Activated CD4-positive, alpha-beta memory T cell treated with anti-CD3 and anti-CD28 coated beads for 36 hours (primary cell): ENCODE data around the gene E4F1. TPM values are rescaled to one million over a fixed set of nuclear protein-coding genes. Genes with fewer than 3 reads are reported as not detected.
A peak's percentile ranks its signal among the peaks of the same experiment; 100 is the strongest.

Experiments used
- CTCF ChIA-PET: fragments of 350-600 bp; sonication (Branson Sonifier 250); formaldehyde crosslinking; loops from one replicate; lab custom pipeline; 2021; ENCODE audit warnings: antibody characterized with exemption, inconsistent platforms; lab: Charles Lee
- POLR2A ChIA-PET: fragments of 350-600 bp; sonication (Branson Sonifier 250); formaldehyde crosslinking; loops from one replicate; lab custom pipeline; 2021; ENCODE audit warnings: antibody characterized with exemption; lab: Charles Lee
- DNase-seq: peaks from one replicate; pipeline ENCODE4 v3.0.0-alpha.2; 2020
- H3K27ac Mint-ChIP-seq: one replicate; pipeline ENCODE4 v1.8.0; 2021; ENCODE audit warnings: mixed read lengths
- H3K27me3 Mint-ChIP-seq: one replicate; pipeline ENCODE4 v1.8.0; 2021; ENCODE audit warnings: mixed read lengths
- H3K36me3 Mint-ChIP-seq: one replicate; pipeline ENCODE4 v1.8.0; 2021; ENCODE audit warnings: mixed read lengths
- H3K4me1 Mint-ChIP-seq: one replicate; pipeline ENCODE4 v1.8.0; 2021; ENCODE audit warnings: low read depth, mixed read lengths
- H3K4me3 Mint-ChIP-seq: one replicate; pipeline ENCODE4 v1.8.0; 2021; ENCODE audit warnings: mild to moderate bottlenecking, mixed read lengths
- H3K9me3 Mint-ChIP-seq: one replicate; pipeline ENCODE4 v1.8.0; 2021; ENCODE audit warnings: mixed read lengths
- intact Hi-C: fragments of 100-400 bp; cut with micrococcal nuclease; formaldehyde crosslinking; loops from one replicate; pipeline ENCODE4 v1.15.1; 2023
- total RNA-seq, 2 experiments: library from RNA; stranded (reverse); gene quantifications; one replicate each; pipeline ENCODE4 v1.2.3, GENCODE V29; 2021

E4F1 gene
- total RNA-seq, 2 experiments from 2014 or later = 19.3 to 19.6 TPM

GRCh38 chr16:2209258-2210008 lies 14.0 kb upstream of the E4F1 start:
- Mint-ChIP-seq H3K27ac (no peak overlapping the region), H3K36me3 (peaks cover 38% of the 10 kb centered on the region), H3K27me3 (no peaks in the 10 kb centered on the region), H3K4me3 (no peak overlapping the region), H3K4me1 (peaks cover 39% of the 10 kb centered on the region), H3K9me3 (no peaks in the 10 kb centered on the region)
- intact Hi-C loops = loop anchor here (5.0 kb wide), 1 partner anchor 43 kb away; the partner anchor contains the start of gene ECI1
- ChIA-PET CTCF (no interaction called here), POLR2A (no interaction called here)
- DNase-seq = no peak

GRCh38 chr16:2210009-2210332 lies 13.4 kb upstream of the E4F1 start:
- Mint-ChIP-seq H3K4me1 (peaks cover 35% of the 10 kb centered on the region), H3K4me3 (no peak overlapping the region), H3K9me3 (no peaks in the 10 kb centered on the region), H3K27ac (no peak overlapping the region), H3K27me3 (no peaks in the 10 kb centered on the region), H3K36me3 (peaks cover 36% of the 10 kb centered on the region)
- ChIA-PET CTCF (no interaction called here), POLR2A (no interaction called here)
- intact Hi-C loops = no loop called here
- no peak for DNase-seq

- H3K4me3 Mint-ChIP-seq = no peak within 1 kb of the TSS
- H3K27me3 Mint-ChIP-seq = no peaks in the 10 kb centered on the region
- H3K36me3 Mint-ChIP-seq = peaks cover 36% of the 10 kb centered on the region
- CTCF ChIA-PET = no interaction called here
- DNase-seq = no peak
- peaks cover 37% of the 10 kb centered on the region for H3K4me1 Mint-ChIP-seq
- intact Hi-C loops = no loop called here
- H3K27ac Mint-ChIP-seq = no peak within 1 kb of the TSS
- POLR2A ChIA-PET = no interaction called here
- H3K9me3 Mint-ChIP-seq = no peaks in the 10 kb centered on the region
Observed at GRCh38 chr16:2210386-2211365, 12.7 kb upstream of the E4F1 start, which contains the start of gene BRICD5. Gene BRICD5, minus strand, starts transcription at chr16:2210863. Its CDS starts 30 bp downstream, at chr16:2210833.

- CTCF ChIA-PET = no interaction called here
- no peaks in the 10 kb centered on the region for H3K27me3 Mint-ChIP-seq
Observed at GRCh38 chr16:2211923-2212347, 11.5 kb upstream of the E4F1 start.

GRCh38 chr16:2212362-2213324 lies 10.7 kb upstream of the E4F1 start:
- CTCF ChIA-PET = no interaction called here
- no peaks in the 10 kb centered on the region for H3K9me3 Mint-ChIP-seq
- no peaks in the 10 kb centered on the region for H3K27me3 Mint-ChIP-seq
- peaks cover 22% of the 10 kb centered on the region for H3K4me1 Mint-ChIP-seq
- intact Hi-C loops = no loop called here
- POLR2A ChIA-PET = interaction anchor here (0.9 kb wide), 1 partner anchor 24 kb away, joined by 3 read pairs; the partner anchor contains the start of gene DNASE1L2
- H3K4me3 Mint-ChIP-seq = peak overlapping the region; percentile 76
- no peak overlapping the region for H3K27ac Mint-ChIP-seq
- no peak for DNase-seq
- H3K36me3 Mint-ChIP-seq = peaks cover 23% of the 10 kb centered on the region

More at GRCh38 chr16:2211923-2212347, 11.5 kb upstream of the E4F1 start:
- intact Hi-C loops = no loop called here
- Mint-ChIP-seq H3K27ac (no peak overlapping the region), H3K36me3 (peaks cover 29% of the 10 kb centered on the region), H3K9me3 (no peaks in the 10 kb centered on the region), H3K4me3 (peak overlapping the region; percentile 29), H3K4me1 (peaks cover 29% of the 10 kb centered on the region)
- no peak for DNase-seq
- POLR2A ChIA-PET = no interaction called here

GRCh38 chr16:2213817-2214718 lies 9.3 kb upstream of the E4F1 start:
- intact Hi-C loops = loop anchor here (2.0 kb wide), 2 partner anchors 55 to 59 kb away; partner anchors contain the start of genes RNPS1 and TRAF7

GRCh38 chr16:2214719-2214968 lies 8.7 kb upstream of the E4F1 start, which contains the start of gene PGP:
Gene PGP, minus strand, starts transcription at chr16:2214840. Its CDS starts 63 bp downstream, at chr16:2214777.
- H3K27me3 Mint-ChIP-seq = no peaks in the 10 kb centered on the region
- H3K4me3 Mint-ChIP-seq = peak within 1 kb of the TSS; percentile 86
- DNase-seq = no peak
- peaks cover 20% of the 10 kb centered on the region for H3K4me1 Mint-ChIP-seq
- peaks cover 16% of the 10 kb centered on the region for H3K36me3 Mint-ChIP-seq
- no peaks in the 10 kb centered on the region for H3K9me3 Mint-ChIP-seq
- H3K27ac Mint-ChIP-seq = peak within 1 kb of the TSS; percentile 92
- CTCF ChIA-PET = interaction anchor here (0.6 to 2.6 kb wide), 6 partner anchors 8 to 192 kb away, joined by 3 to 11 read pairs (median 4); partner anchors contain the start of genes E4F1 and ECI1
- POLR2A ChIA-PET = interaction anchor here (1.0 to 2.3 kb wide), 9 partner anchors 9 to 323 kb away, joined by 3 to 18 read pairs (median 5); partner anchors contain the start of genes E4F1, MLST8, PDPK1 and TRAF7
- intact Hi-C loops = loop anchor here (2.0 kb wide), 2 partner anchors 54 to 60 kb away; partner anchors contain the start of genes RNPS1 and TRAF7

More at GRCh38 chr16:2213817-2214718, 9.3 kb upstream of the E4F1 start:
- ChIA-PET POLR2A (interaction anchor here (1.0 to 2.3 kb wide), 9 partner anchors 8 to 324 kb away, joined by 3 to 18 read pairs (median 5); partner anchors contain the start of genes E4F1, MLST8, PDPK1 and TRAF7), CTCF (interaction anchor here (0.6 to 2.6 kb wide), 5 partner anchors 8 to 37 kb away, joined by 3 to 11 read pairs (median 4); partner anchors contain the start of genes E4F1 and ECI1)
- no peaks in the 10 kb centered on the region for H3K9me3 Mint-ChIP-seq
- peak overlapping the region; percentile 76 for H3K4me3 Mint-ChIP-seq
- H3K27me3 Mint-ChIP-seq = no peaks in the 10 kb centered on the region
- H3K36me3 Mint-ChIP-seq = peaks cover 16% of the 10 kb centered on the region
- DNase-seq = peak; percentile 27
- peaks cover 20% of the 10 kb centered on the region for H3K4me1 Mint-ChIP-seq
- H3K27ac Mint-ChIP-seq = no peak overlapping the region

GRCh38 chr16:2216330-2216729 lies 7.1 kb upstream of the E4F1 start:
- Mint-ChIP-seq H3K36me3 (peaks cover 14% of the 10 kb centered on the region), H3K4me3 (peak overlapping the region; percentile 86), H3K27me3 (no peaks in the 10 kb centered on the region), H3K4me1 (peaks cover 20% of the 10 kb centered on the region), H3K9me3 (no peaks in the 10 kb centered on the region), H3K27ac (peak overlapping the region; percentile 38)
- CTCF ChIA-PET = interaction anchor here (2.6 kb wide), 1 partner anchor 22 kb away, joined by 11 read pairs; no protein-coding TSS in a partner anchor
- intact Hi-C loops = no loop called here
- POLR2A ChIA-PET = interaction anchor here (0.7 kb wide), 1 partner anchor 444 kb away, joined by 5 read pairs; no protein-coding TSS in a partner anchor
- DNase-seq = no peak

- intact Hi-C loops = loop anchor here (1.0 to 2.0 kb wide), 5 partner anchors 9 to 69 kb away; partner anchors contain the start of genes ECI1, MLST8, RNPS1 and TRAF7
- Mint-ChIP-seq H3K4me1 (peaks cover 16% of the 10 kb centered on the region), H3K9me3 (no peaks in the 10 kb centered on the region), H3K4me3 (peak overlapping the region; percentile 81), H3K27ac (peak overlapping the region; percentile 45), H3K36me3 (no peaks in the 10 kb centered on the region), H3K27me3 (no peaks in the 10 kb centered on the region)
- CTCF ChIA-PET = interaction anchor here (1.8 kb wide), 1 partner anchor 29 kb away, joined by 8 read pairs; no protein-coding TSS in a partner anchor
- DNase-seq = peak; percentile 48
- POLR2A ChIA-PET = interaction anchor here (1.0 to 3.1 kb wide), 3 partner anchors 9 to 69 kb away, joined by 3 to 11 read pairs (median 4); partner anchors contain the start of genes PGP and TRAF7
Observed at GRCh38 chr16:2223942-2224486, 623 bp downstream of the E4F1 start.
